SU-DHL-6 (cell line): Measurements from ENCODE around the gene ARFGEF3.

Source experiments
- CTCF ChIP-seq: fragments of 200-600 bp; sonication (generic); IDR thresholded peaks from one replicate; pipeline ENCODE4 v1.5.1; 2017; ENCODE audit warnings: antibody characterized with exemption, mild to moderate bottlenecking, low read length, moderate library complexity; ENCODE audit not compliant: insufficient read depth, poor library complexity, severe bottlenecking
- EZH2phosphoT487 ChIP-seq: fragments of 200-600 bp; sonication (generic), shearing (Covaris generic); conservative IDR thresholded peaks from 2 replicates; pipeline ENCODE4 v1.6.1; 2018; ENCODE audit warnings: mild to moderate bottlenecking, antibody characterized with exemption, low read length, moderate library complexity, mixed read lengths

DNA sequence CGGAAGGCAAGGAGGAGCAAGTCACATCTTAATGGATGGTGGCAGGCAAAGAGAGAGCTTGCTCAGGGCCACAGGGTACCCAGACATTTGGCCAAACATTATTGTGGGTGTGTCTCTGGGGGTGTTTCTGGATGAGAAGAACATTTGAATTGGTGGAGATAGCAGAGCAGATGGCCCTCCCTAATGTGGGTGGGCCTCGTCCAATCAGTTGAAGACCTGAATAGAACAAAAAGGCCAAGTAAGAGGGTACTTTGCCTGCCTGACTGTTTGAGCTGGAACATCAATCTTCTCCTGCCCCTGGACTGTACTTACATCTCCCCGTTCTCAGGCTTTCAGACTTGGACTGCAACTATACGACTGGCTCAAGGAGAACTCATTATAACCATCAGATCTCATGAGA is 160.2 kb downstream of the ARFGEF3 start:
- TF ChIP-seq CTCF (no peak), EZH2phosphoT487 (no peak)
